Gastrocnemius medialis (tissue), 4 donors: Measurements from ENCODE around the gene FBXL17. TPM values are rescaled to one million over a fixed set of nuclear protein-coding genes. Genes with fewer than 3 reads are reported as not detected.

ENCODE experiments used
- ATAC-seq, 2 donors: fragments of 150-250 bp; one replicate each; pipeline ENCODE4 v1.9.1; 2016
- DNase-seq, 2 donors: peaks; one replicate each; pipeline ENCODE4 v3.0.0-alpha.2; 2019
- H3K27ac ChIP-seq, 4 donors: fragments of 200-600 bp; sonication (generic); 1 replicate in 1 of 4; 2 replicates in 3 of 4; pipeline ENCODE4 v1.5.1; 2016 to 2018; ENCODE audit warnings: mild to moderate bottlenecking in 2 of 4, moderate library complexity in 1 of 4
- H3K27me3 ChIP-seq, 3 donors: fragments of 200-600 bp; sonication (generic) in 2 of 3; 1 replicate in 1 of 3; 2 replicates in 2 of 3; pipeline versions ENCODE4 v1.5.1 to v1.6.0; 2016 to 2019; ENCODE audit warnings: mild to moderate bottlenecking in 1 of 3, moderate library complexity in 1 of 3
- H3K36me3 ChIP-seq, 2 donors: fragments of 200-600 bp; sonication (generic) in 1 of 2; one replicate each; pipeline ENCODE4 v1.5.1; 2017 to 2018
- H3K4me1 ChIP-seq, 2 donors: fragments of 200-600 bp; sonication (generic) in 1 of 2; one replicate each; pipeline ENCODE4 v1.5.1; 2016 to 2017; ENCODE audit warnings: mild to moderate bottlenecking in 2 of 2
- H3K4me3 ChIP-seq, 4 donors: fragments of 200-600 bp; sonication (generic) in 3 of 4; 1 replicate in 1 of 4; 2 replicates in 3 of 4; pipeline ENCODE4 v1.5.1; 2016 to 2019; ENCODE audit warnings: mild to moderate bottlenecking in 2 of 4
- H3K9me3 ChIP-seq, 3 donors: fragments of 200-600 bp; sonication (generic) in 2 of 3; 1 replicate in 1 of 3; 2 replicates in 2 of 3; pipeline ENCODE4 v1.5.1; 2016 to 2019
- POLR2A ChIP-seq, 2 donors: fragments of 450-650 bp; IDR thresholded peaks; one replicate each; pipeline ENCODE4 v1.6.1; 2017; ENCODE audit warnings: antibody characterized with exemption in 2 of 2, mild to moderate bottlenecking in 2 of 2, moderate library complexity in 2 of 2
- in situ Hi-C, 4 donors: fragments of 200-750 bp; cut with MboI; loops; one replicate each; pipeline versions ENCODE4 v1.15.0 to v1.8.0; 2017; ENCODE audit warnings: low sequenced_read_pairs in 4 of 4
- intact Hi-C: fragments of 100-400 bp; cut with DNase I; formaldehyde crosslinking; loops from one replicate; pipeline ENCODE4 v1.15.1; 2023; ENCODE audit warnings: low total_unique reads
- total RNA-seq, 4 donors: library from RNA; depleted of rRNA; stranded (reverse); fragments of >200 nt; gene quantifications; one replicate each; pipeline versions ENCODE4 v1.1.0 to v1.2.3, GENCODE V29; 2016
- TF ChIP-seq, protein P1 (sequence below), 5 experiments: fragments of 450-650 bp in 3 of 5; fragments of 200-600 bp in 2 of 5; sonication (generic) in 2 of 5; IDR thresholded peaks in 4 of 5; conservative IDR thresholded peaks in 1 of 5; 1 replicate in 4 of 5; 2 replicates in 1 of 5; pipeline ENCODE4 v1.5.1; 2016 to 2019; ENCODE audit warnings: antibody characterized with exemption in 5 of 5, mild to moderate bottlenecking in 3 of 5, moderate library complexity in 3 of 5

Gene FBXL17
- total RNA-seq, 4 donors from 2014 or later: 23.3 to 33.4 (median 26.9) TPM

DNA sequence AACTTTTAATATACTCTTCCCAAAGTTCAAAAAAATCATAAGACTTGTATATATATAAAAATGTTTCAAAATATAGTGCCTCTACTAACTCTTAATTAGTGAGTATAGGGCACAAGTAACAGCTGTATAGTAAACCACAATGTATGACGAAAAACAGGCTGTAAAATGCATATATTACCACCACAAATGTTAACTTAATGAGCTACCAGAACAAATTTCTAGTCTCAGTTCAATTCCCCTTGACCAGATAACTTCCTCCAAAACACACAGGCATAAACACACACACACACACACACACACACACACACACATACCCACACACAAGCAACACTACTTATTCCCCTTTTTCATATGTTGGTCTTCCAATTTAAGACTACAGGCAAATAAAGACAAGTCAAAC is 78.8 kb downstream of the FBXL17 start:
- in situ Hi-C loops (no loop called here), intact Hi-C loops (no loop called here)
- no peaks in the 10 kb centered on the region for H3K4me1 ChIP-seq
- DNase-seq: no peak
- no peaks in the 10 kb centered on the region for H3K27me3 ChIP-seq
- H3K27ac ChIP-seq: no peak overlapping the region
- H3K9me3 ChIP-seq: no peaks in the 10 kb centered on the region
- no peaks in the 10 kb centered on the region for H3K36me3 ChIP-seq
- no peak for TF ChIP-seq POLR2A (IDR thresholded peaks at IDR 0.05)
- TF ChIP-seq, protein P1, sequence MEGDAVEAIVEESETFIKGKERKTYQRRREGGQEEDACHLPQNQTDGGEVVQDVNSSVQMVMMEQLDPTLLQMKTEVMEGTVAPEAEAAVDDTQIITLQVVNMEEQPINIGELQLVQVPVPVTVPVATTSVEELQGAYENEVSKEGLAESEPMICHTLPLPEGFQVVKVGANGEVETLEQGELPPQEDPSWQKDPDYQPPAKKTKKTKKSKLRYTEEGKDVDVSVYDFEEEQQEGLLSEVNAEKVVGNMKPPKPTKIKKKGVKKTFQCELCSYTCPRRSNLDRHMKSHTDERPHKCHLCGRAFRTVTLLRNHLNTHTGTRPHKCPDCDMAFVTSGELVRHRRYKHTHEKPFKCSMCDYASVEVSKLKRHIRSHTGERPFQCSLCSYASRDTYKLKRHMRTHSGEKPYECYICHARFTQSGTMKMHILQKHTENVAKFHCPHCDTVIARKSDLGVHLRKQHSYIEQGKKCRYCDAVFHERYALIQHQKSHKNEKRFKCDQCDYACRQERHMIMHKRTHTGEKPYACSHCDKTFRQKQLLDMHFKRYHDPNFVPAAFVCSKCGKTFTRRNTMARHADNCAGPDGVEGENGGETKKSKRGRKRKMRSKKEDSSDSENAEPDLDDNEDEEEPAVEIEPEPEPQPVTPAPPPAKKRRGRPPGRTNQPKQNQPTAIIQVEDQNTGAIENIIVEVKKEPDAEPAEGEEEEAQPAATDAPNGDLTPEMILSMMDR (IDR thresholded peaks at IDR 0.05 in 4 of 5, conservative IDR thresholded peaks at IDR 0.05 in 1 of 5): no peak
- no peak overlapping the region for H3K4me3 ChIP-seq
- ATAC-seq: no peak

- DNase-seq (no peak), ATAC-seq (no peak)
- intact Hi-C loops: no loop called here
- peaks cover 0 to 4% of the 10 kb centered on the region in 2 donors for H3K4me1 ChIP-seq
- no peaks in the 10 kb centered on the region for H3K27me3 ChIP-seq
- no peak overlapping the region for H3K4me3 ChIP-seq
- TF ChIP-seq, protein P1 (IDR thresholded peaks at IDR 0.05 in 4 of 5, conservative IDR thresholded peaks at IDR 0.05 in 1 of 5): no peak
- no peak for TF ChIP-seq POLR2A (IDR thresholded peaks at IDR 0.05)
- in situ Hi-C loops: no loop called here
- H3K27ac ChIP-seq: no peak overlapping the region
- H3K9me3 ChIP-seq: no peaks in the 10 kb centered on the region
- H3K36me3 ChIP-seq: no peaks in the 10 kb centered on the region
These were observed 84.8 kb downstream of the FBXL17 start for GRCh38 chr5:108297042-108297601.

- ATAC-seq: no peak
These were observed 86.1 kb downstream of the FBXL17 start for GRCh38 chr5:108295578-108296368.

GRCh38 chr5:108280960-108281569 is 100.8 kb downstream of the FBXL17 start:
- no peaks in the 10 kb centered on the region for H3K36me3 ChIP-seq
- no peak overlapping the region for H3K4me3 ChIP-seq
- H3K27me3 ChIP-seq: no peaks in the 10 kb centered on the region
- no peak for DNase-seq
- H3K27ac ChIP-seq: no peak overlapping the region
- no peak for ATAC-seq
- in situ Hi-C loops: no loop called here
- H3K9me3 ChIP-seq: no peaks in the 10 kb centered on the region
- TF ChIP-seq, protein P1 (IDR thresholded peaks at IDR 0.05 in 4 of 5, conservative IDR thresholded peaks at IDR 0.05 in 1 of 5): no peak
- TF ChIP-seq POLR2A (IDR thresholded peaks at IDR 0.05): no peak
- H3K4me1 ChIP-seq: peaks cover 16 to 22% of the 10 kb centered on the region in 2 donors
- intact Hi-C loops: no loop called here

More at GRCh38 chr5:108295578-108296368, 86.1 kb downstream of the FBXL17 start:
- Histone ChIP-seq H3K9me3 (no peaks in the 10 kb centered on the region), H3K27ac (no peak overlapping the region), H3K36me3 (no peaks in the 10 kb centered on the region), H3K4me1 (peaks cover 0 to 4% of the 10 kb centered on the region in 2 donors), H3K27me3 (no peaks in the 10 kb centered on the region), H3K4me3 (no peak overlapping the region)
- no peak for TF ChIP-seq POLR2A (IDR thresholded peaks at IDR 0.05)
- TF ChIP-seq, protein P1 (IDR thresholded peaks at IDR 0.05 in 4 of 5, conservative IDR thresholded peaks at IDR 0.05 in 1 of 5): no peak
- in situ Hi-C loops (no loop called here), intact Hi-C loops (no loop called here)
- DNase-seq: no peak
